ENCODE results near the gene PCNX3.

Gene PCNX3

DNA sequence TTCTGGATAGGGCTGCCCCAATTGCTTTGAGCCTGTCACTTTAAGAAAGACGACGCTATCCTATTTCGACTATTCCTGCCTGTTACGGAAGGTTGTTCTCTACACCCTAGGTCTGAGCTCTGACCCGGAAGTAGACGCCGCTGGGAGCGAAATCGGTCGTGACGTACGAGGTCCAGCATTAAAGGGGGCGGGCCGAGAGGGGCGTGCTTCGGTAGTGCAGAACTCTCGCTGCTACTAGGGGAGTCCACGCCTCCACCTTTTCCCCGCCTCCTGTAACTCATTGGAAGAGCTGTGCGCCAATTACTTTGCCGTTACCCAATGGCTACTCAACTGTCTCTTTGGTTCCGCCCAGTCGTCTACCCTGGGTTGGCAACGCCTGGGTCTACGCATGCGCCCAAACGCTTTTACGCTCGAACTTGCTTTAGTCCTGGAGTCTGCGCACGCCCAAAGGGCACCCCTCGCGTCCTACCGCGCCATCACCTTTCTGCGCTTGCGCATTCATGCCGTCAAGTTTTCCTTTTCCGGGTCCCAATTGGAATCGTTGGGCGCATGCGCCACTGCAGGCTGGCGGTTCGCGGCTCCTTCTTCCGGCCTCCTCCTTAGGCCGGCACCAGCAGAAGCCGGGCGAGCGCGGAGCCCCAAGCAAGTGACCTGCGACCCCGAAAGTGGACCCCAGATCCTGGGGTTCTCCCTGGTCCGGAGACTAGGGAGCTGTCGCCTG, at the start of gene PCNX3:
PCNX3 (plus strand) TSS at position 548 of the 721 bp plus-strand sequence. CDS start 536 bp downstream, outside the sequence.
- DNase-seq: peak; percentile 100

DNA sequence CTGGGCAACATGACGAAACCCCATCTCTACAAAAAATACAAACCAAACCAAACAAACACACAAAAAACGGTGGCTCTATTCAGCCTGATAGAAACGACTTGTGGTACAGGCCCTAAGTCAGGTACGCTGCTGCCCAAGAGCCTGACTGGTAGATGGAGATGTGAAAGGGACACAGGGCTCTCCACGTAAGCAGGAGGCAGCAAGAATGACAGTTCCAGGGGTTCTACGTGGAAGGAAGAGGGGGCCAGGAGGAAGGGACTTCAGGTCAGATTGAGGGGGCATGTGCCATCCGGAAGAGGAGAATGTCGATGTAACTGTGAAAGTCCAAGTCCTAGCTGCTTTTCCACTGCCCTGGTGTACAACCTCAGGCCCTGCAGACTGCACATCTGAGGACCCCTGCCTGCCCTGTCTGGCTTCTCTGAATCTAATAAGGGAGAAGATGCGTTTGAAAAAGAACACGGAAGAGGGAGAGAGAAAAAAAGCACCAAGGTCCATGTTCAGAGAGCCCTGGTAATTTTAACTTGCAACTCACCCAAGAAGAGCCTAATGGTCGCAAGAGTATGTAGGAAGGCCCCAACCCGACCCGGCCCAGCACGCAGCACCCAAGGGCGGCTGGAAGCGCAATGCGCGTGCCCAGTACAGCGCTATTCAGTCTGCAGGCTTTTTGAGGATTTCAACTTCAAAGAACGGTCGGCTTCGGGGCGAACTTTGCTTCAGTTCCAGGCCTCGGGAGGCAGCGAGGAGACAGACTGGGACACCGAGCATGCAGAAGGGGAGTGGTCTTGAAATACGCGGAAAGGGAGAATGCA, 46.2 kb upstream of the PCNX3 start:
- DNase-seq: no peak

DNA sequence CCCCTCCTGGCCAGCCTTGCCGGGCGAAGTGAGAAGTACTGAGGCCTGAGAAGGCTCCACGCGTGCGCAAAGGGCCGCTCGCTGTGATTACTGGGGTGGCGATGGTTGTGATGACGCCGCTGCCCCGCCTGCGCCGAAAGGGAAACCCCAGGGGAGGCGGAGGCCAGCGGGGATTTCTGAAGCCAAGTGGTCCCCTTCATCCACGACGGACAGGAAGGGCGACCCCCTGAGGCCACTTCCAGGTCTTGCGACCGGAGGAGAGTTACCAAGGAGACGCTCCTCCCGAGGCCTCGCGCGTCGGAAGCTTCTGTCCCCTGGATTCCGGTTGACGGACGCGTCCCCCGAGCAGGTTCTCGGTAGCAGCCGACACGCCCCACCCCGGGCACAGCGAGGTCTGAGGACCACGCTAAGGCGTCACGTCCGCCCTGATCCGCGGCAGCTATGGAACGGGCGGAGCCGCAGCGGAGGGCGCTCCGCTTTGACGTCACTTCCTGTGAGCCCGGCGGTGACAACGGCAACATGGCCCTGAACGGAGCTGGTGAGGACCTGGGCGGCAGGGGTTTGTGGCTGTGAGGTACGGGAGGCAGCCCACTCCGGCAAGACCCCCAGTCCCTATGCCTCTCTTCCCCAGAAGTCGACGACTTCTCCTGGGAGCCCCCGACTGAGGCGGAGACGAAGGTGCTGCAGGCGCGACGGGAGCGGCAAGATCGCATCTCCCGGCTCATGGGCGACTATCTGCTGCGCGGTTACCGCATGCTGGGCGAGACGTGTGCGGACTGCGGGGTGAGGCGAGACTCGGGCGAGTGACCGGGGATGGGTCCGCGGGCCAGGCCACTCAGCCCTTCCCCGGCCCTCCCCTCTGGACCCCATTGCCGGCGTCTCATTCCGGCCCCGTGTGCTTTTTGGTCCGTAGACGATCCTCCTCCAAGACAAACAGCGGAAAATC, 45.3 kb upstream of the PCNX3 start, which contains the start of gene ZNRD2:
ZNRD2 (plus strand) TSS at position 505 of the 946 bp plus-strand sequence; CDS start at position 520, 15 bp downstream.
- DNase-seq: peak; percentile 99

DNA sequence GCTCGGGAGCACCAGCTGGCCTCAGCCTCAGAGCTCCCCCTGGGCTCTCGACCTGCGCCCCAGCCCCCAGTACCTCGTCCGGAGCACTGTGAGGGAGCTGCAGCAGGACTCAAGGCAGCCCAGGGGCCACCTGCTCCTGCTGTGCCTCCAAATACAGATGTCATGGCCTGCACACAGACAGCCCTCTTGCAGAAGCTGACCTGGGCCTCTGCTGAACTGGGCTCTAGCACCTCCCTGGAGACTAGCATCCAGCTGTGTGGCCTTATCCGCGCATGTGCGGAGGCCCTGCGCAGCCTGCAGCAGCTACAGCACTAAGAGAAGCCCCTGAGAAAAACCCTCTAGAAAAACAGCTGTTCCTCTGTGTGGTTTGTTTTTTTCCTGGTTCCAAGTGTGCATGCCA, 44.2 kb upstream of the PCNX3 start:
- no peak for DNase-seq

DNA sequence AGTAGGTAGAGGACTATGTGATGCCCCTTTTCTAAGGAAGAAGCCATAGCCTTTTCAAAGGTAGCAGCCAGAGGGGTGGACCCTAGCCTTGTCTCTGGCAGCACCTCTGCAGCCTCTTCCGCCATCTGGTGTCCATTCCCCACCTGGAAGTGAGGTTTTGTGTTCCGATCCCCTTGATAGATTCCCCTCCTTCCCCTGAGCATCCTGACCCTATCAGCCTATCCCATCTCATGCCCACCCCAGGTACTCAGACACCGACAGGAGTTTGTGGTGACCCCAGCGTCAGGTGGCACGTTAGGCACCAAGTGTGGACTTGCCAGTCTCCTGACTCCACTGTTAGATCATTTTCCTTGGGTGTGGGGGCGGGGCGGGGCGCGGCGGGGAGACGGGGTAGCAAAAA, 43.6 kb upstream of the PCNX3 start:
- peak; percentile 48 for DNase-seq

DNA sequence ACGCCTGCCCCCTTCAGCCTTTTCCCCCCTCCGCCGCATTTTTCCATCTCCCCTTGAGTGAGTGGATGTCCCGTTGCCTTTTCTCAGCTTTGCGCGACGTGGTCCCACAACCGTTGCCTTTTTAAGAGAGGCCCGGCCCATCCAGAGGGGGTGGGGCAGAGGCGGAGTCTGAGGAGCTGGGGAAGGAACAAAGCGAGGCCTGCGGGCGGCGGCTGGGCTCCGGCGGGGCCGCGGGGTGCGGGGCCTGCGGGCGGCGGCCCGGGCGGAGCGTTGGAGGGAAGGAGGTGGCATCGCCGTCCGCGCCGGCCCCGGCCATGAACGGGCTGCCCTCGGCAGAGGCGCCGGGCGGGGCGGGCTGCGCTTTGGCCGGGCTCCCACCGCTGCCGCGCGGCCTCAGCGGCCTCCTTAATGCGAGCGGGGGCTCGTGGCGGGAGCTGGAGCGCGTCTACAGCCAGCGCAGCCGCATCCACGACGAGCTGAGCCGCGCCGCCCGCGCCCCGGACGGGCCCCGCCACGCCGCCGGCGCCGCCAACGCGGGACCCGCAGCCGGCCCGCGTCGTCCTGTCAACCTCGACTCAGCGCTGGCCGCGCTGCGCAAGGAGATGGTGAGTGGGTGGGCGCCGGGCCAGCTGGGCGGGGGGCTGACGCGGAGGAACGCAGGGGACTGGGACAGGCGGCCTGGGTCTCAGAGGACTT, 43.1 kb upstream of the PCNX3 start, which contains the start of gene FAM89B:
FAM89B (plus strand) TSS at position 183 of the 696 bp plus-strand sequence; CDS start at position 315, 132 bp downstream.
- peak; percentile 76 for DNase-seq

DNA sequence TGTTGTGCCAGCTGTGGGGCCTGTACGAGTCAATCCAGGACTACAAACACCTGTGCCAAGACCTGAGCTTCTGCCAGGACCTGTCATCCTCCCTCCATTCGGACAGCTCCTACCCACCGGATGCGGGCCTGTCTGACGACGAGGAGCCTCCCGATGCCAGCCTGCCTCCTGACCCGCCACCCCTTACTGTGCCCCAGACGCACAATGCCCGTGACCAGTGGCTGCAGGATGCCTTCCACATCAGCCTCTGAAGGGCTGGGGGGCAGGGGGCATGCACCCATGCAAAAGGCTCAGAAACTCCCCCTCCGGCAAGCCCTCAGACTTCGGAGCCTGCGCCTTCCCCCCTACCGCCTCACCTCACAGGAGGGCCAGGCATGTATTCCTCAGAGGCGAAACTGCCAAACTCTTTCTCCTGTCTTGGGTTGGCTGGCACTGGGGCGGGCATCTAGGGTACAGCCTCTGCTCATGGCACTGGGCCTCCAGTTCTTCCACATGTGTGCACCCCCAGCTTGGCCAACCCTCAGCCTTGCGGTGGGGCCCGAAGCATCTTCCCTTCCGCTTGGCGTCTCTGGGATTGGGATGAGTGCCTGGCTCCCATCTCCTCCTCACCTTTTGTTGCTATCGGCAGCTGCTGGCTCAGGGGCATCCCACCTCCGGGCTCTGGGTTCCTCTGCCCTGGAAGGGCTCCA, 42.0 kb upstream of the PCNX3 start:
- no peak for DNase-seq

DNA sequence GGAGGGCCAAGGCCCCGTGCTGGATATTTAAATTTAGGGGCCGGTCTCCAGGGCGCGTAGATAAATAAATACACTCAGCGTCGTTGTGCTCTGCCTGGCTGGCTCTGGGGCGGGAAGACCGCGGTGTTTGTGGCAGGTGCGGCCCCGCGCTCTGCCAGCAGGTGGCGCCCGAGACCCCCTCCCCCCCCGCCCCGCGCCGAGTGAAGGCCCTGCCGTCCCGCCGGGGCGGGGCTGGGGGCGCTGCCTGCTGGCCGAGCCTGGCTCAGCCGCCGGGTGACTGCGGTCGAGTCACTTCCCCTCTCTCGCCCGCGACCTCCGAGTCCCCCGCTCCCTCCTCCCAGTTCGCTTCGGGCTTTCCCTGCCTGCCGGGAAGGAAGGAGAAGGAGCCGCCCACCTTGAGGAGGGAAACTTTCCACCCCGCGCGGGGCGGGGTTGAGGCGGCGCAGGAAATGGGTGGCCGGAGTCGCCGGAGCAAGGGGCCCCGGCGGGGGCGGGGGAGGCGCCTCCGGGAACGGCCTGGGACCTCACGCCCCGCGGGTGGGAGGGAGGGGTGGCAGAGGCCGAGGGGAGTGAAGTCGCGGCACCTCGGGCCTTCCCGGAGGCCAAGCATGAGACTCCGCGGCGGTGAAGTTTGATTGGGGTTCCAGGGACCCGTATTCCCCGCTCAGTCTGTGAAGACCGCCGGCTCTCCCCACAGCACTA, 41.3 kb upstream of the PCNX3 start:
- DNase-seq: peak; percentile 97

DNA sequence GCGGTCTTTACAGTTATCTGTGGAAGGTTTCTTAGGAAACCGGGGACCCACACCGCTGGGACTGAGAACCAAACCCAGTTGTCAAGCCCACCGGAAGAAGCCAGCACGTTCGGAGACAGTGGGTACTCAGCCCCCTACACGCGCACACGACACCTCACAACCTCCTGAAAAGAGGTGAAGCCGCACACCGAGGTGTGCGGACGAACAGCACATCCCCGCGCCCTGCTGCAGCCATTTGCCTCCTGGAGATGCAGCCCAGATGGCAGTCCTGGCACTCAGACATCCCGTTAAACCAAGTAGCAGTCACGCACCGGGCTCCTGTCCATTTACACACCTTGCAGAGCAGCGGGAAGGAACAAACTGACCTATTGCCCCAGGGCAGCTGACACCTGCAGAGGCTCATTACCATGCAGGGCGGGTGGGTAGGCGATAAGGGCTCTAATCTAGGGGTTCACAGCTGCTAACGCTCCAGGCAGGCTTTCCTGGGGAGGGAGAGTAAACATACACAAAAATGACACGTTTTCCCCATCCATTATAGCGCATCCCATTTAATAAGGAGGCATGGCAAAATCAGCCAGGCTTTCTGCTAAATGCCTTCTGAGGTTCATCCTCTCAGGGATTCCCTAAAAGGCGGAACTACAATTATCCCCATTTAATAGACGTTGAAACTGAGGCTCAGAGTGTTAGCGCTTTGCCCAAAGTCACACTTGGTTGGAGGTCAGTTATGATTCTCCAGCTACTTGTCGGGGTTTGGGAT, 40.6 kb upstream of the PCNX3 start:
- DNase-seq: no peak

DNA sequence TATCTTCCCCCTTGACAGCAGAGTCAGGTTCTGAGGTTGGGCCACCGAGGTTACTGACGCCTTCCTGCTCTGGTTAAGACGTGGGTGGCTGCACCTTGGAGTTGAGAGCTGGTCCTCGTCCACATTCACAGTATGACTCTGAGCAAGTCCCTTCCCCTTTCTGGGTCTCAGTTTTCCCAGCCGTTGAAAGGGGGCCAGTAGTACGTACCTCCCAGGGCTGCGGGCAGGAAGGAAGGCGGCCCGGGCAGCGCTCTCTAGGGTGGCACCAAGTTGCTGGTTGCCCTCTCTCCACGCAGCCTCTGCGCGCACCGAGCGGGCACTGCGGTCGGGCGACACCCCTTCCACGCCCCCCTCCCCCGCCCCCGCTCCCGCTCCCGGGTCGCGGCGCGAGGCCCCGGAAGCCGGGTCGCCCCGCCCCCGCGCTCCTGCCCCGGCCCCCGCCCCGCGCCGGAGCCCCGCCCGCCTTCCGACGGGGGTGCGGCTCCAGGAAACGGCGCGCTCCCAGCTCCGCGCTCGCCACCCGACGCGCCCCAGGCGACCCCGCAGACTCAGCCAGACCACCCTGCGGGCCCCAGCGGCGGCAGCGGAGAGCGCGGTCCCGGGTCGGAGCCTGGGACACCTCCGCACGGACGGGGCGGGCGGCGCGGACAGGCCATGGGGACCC, 39.9 kb upstream of the PCNX3 start, which contains the start of gene EHBP1L1:
EHBP1L1 (plus strand) TSS at position 486 of the 664 bp plus-strand sequence. CDS start 250 bp downstream, outside the sequence.
- peak; percentile 52 for DNase-seq

DNA sequence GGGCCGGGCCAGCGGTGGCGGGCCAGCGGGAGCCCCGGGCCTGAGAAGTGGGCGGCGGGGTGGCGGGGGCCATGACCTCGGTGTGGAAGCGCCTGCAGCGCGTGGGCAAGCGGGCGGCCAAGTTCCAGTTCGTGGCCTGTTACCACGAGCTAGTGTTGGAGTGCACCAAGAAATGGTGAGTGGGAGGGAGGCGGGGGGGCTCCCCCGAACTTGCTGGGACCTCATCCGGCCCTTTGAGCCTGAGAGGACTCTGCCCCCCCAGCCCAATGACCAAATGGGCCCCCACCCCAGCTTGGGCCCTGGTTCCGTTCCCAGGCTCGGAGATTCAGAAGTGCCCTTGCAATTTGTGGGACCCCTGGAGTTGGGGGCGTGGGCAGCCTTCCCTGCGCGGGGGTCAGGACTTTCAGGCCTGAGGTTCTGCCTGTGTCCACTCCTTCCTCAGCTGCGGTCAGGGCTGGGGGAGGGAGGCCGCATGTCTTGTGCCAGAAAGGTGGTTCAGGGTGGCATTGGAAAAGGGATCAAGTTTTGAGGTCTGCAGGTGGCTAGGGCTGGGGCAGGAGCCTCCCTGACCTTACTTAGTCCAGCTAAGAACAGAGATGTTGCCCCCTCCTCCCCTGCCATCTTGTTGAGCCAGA, 39.2 kb upstream of the PCNX3 start:
- no peak for DNase-seq

DNA sequence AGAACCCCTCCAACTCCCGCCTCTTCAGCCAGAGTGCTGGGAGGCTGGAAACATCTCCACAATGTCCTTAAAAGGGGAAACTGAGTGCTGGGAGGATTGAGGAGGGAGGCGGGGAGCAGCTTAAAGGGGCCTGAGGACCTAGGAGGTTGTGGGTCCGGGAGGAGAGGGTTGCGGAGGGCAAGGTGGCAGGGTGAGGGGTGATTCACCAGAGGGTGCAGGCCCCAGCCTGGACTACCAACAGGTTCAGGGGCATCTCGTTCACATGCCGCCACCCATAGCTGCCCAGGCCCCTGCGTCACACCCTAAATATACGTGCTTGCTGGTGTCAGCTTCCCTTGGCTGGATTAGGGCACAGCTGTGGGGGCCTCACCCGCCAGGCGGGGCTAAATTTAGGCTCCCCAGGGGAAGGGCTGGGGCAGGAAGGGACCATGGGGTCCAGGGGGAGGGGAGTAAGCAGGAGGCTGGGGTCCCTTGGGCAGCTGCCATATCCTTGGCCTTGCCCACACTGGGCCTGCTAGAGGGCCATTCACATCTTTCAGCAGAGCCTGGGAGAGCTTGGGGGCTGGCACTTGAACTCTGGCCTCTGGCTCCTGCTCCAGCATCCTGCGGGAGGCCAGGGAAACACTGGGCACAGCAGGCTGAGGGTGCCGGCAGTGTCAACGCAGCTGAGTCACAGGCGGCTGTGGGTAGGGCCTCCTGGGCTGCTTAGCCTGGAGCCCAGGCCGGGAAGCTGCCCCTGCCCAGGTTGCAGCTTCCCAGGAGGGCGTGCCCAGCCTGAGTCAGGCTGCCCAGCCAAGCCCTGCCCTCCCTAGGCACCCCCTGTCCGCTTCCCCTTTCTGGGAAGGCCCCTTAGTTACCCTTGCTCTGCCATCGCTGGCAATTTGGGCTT, 38.5 kb upstream of the PCNX3 start:
- peak; percentile 84 for DNase-seq

DNA sequence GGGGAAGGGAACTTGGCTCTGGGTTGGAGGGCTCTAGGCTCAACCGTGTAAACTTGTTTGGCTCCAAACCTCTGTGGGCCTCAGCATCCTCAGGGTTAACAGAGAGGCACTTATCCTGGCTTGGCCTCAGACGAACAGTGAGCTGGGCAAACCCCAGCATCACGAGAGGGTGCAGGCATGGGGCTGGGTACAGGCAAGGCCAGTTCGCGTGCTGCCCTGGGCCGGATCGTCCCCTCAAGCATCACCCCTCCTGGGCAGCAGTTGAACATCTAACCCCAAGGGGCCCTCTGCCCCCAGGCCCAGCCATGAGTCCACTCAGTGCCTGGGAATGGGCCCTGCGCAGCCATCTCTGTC, 37.8 kb upstream of the PCNX3 start:
- DNase-seq: no peak

DNA sequence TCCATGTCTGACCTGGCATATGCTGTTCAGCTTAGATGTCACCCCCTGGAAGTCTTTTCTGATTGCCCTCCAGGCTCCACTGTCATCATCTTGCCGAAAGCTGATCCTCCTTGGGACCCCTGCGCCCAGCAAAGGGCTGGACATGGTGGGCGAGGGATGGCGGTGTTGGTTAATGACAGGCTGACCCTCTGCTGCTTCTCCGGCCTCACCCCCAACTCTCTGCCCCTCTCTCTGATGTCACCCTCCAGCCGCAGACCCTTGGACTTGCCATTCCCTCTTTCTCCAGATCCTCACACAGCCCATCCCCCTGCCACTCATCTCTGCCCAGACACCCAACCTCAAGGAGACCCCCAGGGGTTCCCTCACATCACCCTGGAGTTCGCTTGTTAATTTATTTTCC, 37.4 kb upstream of the PCNX3 start:
- no peak for DNase-seq

DNA sequence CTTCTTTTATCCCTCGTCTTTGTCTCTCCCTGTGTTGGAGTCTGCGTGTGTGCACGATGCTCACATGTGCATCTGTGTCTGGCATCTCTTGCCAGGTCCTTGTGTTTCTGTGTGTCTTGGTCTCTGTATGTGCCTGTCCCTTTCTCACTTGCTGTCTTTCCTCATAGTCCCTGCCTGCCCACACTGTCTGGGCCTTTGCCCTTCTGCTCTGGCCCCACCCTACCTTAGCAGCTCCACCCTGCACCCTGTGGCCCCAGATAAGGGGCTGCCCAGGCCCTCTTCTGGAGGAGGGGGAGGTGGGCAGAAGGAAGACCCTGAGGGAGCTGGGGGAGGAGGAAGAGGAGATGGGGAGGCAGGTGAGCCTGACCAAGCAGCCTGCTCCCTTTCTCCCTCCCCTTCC, 36.9 kb upstream of the PCNX3 start:
- DNase-seq: no peak

DNA sequence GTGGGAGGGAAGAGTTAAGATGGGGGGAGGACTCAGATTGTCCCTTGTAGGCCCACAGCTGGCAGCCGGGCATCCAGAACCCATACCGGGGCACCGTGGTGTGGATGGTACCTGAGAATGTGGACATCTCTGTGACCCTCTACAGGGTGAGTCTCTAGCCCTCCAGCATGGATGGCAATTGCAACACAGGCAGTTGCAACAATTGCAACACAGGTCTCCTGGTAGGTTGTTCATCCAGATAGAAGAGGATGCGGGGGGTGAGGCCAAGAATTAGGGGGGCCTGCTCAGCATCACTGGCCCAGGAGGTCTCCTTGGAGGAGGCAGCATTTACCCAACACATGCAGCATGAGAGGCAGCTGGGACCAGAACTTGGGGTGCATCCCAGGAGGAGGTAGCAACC, 36.3 kb upstream of the PCNX3 start:
- DNase-seq: no peak

DNA sequence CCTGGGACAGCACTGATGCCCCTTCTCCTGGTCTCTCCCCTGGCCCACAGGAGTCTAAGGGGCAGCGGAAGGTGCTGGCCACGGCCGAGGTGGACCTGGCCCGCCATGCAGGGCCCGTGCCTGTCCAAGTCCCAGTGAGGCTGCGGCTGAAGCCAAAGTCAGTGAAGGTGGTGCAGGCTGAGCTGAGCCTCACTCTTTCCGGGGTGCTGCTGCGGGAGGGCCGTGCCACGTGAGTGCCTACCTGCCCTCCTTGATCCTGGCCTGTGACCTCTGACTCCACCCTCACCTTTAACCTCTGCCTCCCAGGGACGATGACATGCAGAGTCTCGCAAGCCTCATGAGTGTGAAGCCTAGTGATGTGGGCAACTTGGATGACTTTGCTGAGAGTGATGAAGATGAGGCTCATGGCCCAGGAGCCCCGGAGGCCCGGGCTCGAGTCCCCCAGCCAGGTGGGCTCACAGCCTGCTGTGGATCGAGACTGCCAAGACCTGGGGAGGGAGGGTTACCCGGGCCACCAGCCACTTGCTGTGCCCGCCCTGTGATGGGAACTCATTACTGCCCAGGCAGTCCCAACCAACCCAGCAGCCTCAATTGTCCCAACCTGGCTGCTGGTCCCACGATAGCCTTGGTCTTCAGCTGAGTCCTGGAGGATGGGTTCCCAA, 35.4 kb upstream of the PCNX3 start:
- DNase-seq: no peak

Measured in NCI-H226 (cell line).